Measurements from ENCODE around the gene HLF.

GRCh38 chr17:55312852-55313251, 48.1 kb downstream of the HLF start:
- TF ChIP-seq, protein P1, sequence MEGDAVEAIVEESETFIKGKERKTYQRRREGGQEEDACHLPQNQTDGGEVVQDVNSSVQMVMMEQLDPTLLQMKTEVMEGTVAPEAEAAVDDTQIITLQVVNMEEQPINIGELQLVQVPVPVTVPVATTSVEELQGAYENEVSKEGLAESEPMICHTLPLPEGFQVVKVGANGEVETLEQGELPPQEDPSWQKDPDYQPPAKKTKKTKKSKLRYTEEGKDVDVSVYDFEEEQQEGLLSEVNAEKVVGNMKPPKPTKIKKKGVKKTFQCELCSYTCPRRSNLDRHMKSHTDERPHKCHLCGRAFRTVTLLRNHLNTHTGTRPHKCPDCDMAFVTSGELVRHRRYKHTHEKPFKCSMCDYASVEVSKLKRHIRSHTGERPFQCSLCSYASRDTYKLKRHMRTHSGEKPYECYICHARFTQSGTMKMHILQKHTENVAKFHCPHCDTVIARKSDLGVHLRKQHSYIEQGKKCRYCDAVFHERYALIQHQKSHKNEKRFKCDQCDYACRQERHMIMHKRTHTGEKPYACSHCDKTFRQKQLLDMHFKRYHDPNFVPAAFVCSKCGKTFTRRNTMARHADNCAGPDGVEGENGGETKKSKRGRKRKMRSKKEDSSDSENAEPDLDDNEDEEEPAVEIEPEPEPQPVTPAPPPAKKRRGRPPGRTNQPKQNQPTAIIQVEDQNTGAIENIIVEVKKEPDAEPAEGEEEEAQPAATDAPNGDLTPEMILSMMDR (IDR thresholded peaks at IDR 0.05) = no peak
- no peak for TF ChIP-seq POLR2A (IDR thresholded peaks at IDR 0.05)
- TF ChIP-seq EP300 (IDR thresholded peaks at IDR 0.05) = no peak

Data from ovary (tissue), 3 donors.